Activated naive CD8-positive, alpha-beta T cell (primary cell): ENCODE measurements around the gene FAM13C.
A peak's percentile ranks its signal among the peaks of the same experiment; 100 is the strongest.

Source experiments
- H3K27ac Mint-ChIP-seq: one replicate; pipeline ENCODE4 v1.8.0; 2021; ENCODE audit warnings: mixed read lengths
- H3K27me3 Mint-ChIP-seq: one replicate; pipeline ENCODE4 v1.8.0; 2021; ENCODE audit warnings: mixed read lengths
- H3K36me3 Mint-ChIP-seq: one replicate; pipeline ENCODE4 v1.8.0; 2021; ENCODE audit warnings: mixed read lengths
- H3K4me1 Mint-ChIP-seq: one replicate; pipeline ENCODE4 v1.8.0; 2021; ENCODE audit warnings: low read depth, mixed read lengths
- H3K4me3 Mint-ChIP-seq: one replicate; pipeline ENCODE4 v1.8.0; 2021; ENCODE audit warnings: mild to moderate bottlenecking, mixed read lengths
- H3K9me3 Mint-ChIP-seq: one replicate; pipeline ENCODE4 v1.8.0; 2021; ENCODE audit warnings: low read depth, mixed read lengths

The FAM13C gene

DNA sequence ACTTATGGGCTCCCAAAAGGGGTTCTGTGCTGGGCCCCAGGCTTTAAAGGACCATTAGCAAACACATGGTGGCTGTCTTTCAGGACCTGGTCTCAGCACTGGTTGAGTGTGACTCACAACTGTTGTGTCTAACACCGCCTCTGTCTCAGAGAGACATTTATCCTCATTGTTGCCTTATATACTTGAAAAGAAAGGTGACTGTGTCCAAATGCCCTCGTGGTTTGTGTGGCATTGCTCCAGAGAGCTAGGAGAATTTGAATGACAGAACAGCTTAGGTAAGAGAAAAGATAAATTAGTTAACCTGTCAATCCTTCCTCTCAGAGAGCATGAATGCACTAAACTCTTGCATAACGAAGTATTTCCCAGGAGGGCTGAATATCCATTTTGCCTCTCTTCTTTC, 14.5 kb upstream of the FAM13C start:
- Mint-ChIP-seq H3K27ac (no peak overlapping the region), H3K27me3 (peaks cover 3% of the 10 kb centered on the region), H3K9me3 (no peaks in the 10 kb centered on the region), H3K36me3 (no peaks in the 10 kb centered on the region), H3K4me1 (no peaks in the 10 kb centered on the region), H3K4me3 (no peak overlapping the region)

DNA sequence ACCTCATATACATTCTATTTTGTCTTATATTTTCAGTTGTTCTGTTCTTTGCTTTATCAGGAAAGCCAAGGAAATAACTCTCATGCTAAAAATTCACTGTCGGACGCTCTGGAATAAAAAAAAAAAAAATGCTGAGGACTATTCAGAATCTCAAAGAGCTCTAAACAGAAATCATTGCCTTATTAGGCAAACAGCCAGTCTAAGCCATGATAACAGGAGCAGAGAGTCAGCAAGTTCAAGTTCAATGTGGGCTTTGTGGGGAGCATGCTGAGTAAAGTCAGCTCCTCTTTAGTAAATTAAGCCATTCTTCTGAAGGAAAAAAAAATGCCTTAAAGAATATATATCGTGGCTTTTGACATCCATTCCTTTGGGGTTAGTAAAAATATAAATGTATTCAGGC, 13.6 kb upstream of the FAM13C start:
- Mint-ChIP-seq H3K4me3 (no peak overlapping the region), H3K27ac (no peak overlapping the region), H3K36me3 (no peaks in the 10 kb centered on the region), H3K9me3 (no peaks in the 10 kb centered on the region), H3K4me1 (no peaks in the 10 kb centered on the region), H3K27me3 (peaks cover 3% of the 10 kb centered on the region)

DNA sequence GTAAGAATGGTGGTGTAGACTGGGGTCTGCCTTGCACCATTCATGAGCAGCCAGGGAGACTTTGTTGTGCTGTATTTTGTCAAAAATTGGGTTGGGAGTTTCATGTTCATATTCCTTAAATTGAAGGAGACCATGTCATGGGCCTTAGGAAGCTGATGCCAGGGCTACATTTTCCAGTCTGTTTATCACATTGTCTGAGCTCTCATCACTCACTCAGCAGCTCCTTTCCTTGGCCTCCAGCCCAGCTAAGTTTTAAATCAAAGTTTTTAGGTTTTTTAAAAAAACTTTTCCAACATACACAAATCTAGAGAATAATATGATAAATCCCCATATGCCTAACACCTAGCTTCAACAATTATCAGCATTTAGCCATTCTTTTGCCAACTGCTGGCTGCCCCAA, 12.6 kb upstream of the FAM13C start:
- no peaks in the 10 kb centered on the region for H3K9me3 Mint-ChIP-seq
- peaks cover 3% of the 10 kb centered on the region for H3K27me3 Mint-ChIP-seq
- H3K4me3 Mint-ChIP-seq, result no peak overlapping the region
- H3K36me3 Mint-ChIP-seq, result no peaks in the 10 kb centered on the region
- H3K27ac Mint-ChIP-seq, result no peak overlapping the region
- no peaks in the 10 kb centered on the region for H3K4me1 Mint-ChIP-seq

DNA sequence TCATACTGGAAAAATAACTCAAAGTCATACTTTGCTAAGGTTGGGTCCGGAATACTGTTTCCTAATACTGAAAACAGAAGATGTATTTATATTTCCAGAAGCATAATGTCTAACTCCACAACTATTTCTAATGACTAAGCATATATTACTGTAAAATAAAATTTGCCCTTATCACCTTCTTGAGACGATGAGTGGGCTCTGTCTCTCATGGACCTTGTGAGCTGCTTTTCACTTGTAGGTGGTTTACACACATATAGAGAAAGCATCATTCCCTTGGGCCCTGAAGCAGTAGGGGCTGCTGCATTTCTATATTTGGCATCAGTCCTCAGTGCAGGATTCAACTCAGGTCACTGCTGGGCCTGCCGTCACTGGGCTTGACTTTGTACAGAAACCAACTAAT, 10.7 kb upstream of the FAM13C start:
- peaks cover 3% of the 10 kb centered on the region for H3K27me3 Mint-ChIP-seq
- H3K9me3 Mint-ChIP-seq, result no peaks in the 10 kb centered on the region
- H3K4me1 Mint-ChIP-seq, result no peaks in the 10 kb centered on the region
- no peaks in the 10 kb centered on the region for H3K36me3 Mint-ChIP-seq
- H3K27ac Mint-ChIP-seq, result no peak overlapping the region
- H3K4me3 Mint-ChIP-seq, result no peak overlapping the region

DNA sequence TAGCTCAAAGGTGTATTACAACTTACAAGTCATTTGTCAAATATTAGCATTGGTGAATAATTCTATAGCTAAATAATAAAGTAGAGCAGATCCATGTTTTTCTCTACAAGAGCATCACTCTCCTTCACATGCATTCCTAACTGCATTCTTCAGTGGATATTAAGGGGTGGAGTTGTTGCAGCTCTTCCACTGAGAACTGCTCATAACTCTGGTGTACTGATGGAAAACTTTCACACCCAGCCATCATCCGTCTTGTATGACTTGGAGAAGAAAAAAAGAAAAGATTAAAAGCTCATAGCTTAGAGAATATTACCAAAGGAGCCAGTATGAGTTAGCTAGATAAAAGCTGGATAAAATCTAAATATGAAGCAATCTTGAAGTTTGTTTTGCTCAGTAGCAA, 10.2 kb upstream of the FAM13C start:
- Mint-ChIP-seq H3K36me3 (no peaks in the 10 kb centered on the region), H3K4me3 (no peak overlapping the region), H3K9me3 (no peaks in the 10 kb centered on the region), H3K27ac (no peak overlapping the region), H3K4me1 (no peaks in the 10 kb centered on the region), H3K27me3 (peaks cover 3% of the 10 kb centered on the region)

DNA sequence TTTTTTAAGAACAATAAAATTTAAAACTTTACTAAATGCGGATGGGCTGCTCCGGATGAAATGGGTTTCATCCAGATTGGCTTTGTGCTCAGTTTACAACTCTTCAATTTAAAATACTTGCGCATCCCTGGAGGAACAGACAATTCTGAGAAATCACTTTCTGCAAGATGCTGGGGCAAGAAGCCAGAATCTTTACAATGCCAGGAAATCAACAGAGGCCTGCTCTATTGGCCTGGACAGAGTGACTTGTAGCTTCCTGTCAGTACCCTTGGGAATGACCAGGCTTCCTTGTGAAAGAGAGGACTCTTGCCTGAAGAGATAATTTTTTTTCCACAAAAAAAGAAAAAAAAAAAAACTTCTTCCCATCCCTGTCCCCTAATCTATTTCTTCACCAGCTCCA, 3.9 kb upstream of the FAM13C start:
- Mint-ChIP-seq H3K4me1 (peaks cover 10% of the 10 kb centered on the region), H3K4me3 (no peak overlapping the region), H3K9me3 (no peaks in the 10 kb centered on the region), H3K27ac (no peak overlapping the region), H3K36me3 (no peaks in the 10 kb centered on the region), H3K27me3 (peaks cover 10% of the 10 kb centered on the region)

DNA sequence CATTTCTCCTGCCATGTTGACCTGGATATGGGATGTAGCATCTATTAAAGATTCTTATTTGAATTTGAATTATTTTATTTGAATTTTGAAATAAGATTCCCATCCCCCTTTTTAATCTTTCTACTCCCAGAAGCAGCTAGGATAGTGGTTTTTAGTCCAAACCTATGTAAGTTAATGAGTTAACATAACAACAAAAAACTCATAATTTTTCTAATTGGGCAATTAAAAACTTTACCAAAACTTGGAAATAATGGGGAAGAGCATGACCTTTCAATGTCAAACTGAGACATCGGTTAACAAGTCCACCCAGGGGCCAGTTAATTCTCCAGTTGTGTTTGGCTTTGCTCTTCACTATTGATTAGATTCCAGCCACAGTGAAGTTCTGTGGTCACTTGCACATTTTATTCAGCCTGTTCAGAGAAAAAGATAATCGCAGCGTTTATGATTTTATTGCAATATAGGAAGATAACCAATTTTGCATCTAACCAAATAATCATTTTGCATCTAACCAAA, 1.2 kb upstream of the FAM13C start:
- no peaks in the 10 kb centered on the region for H3K9me3 Mint-ChIP-seq
- H3K27me3 Mint-ChIP-seq, result peaks cover 15% of the 10 kb centered on the region
- H3K36me3 Mint-ChIP-seq, result no peaks in the 10 kb centered on the region
- no peak overlapping the region for H3K4me3 Mint-ChIP-seq
- peaks cover 10% of the 10 kb centered on the region for H3K4me1 Mint-ChIP-seq
- no peak overlapping the region for H3K27ac Mint-ChIP-seq

DNA sequence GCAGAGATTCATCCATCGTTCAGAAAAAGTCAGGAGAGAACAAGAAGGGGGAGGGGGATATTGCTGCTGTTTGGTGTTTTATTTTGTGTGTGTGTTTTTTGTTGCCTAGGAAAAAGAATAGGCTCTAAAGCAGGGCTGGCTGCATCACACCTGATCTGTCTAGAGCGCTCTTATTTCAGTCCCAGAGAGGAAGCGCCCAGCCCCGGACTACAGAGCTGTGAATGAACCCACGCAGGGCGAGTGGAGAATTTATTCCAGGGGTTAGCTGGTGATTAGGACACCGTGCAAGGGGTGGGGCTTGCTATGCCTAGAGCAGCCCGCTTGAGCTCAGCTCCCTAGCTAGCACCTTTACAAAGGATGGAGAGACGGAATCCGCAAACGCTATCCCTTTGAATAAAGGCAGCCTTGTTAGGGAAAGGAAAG, 621 bp upstream of the FAM13C start:
- peaks cover 10% of the 10 kb centered on the region for H3K4me1 Mint-ChIP-seq
- no peak overlapping the region for H3K27ac Mint-ChIP-seq
- H3K4me3 Mint-ChIP-seq, result peak overlapping the region; percentile 28
- peaks cover 17% of the 10 kb centered on the region for H3K27me3 Mint-ChIP-seq
- H3K9me3 Mint-ChIP-seq, result no peaks in the 10 kb centered on the region
- no peaks in the 10 kb centered on the region for H3K36me3 Mint-ChIP-seq

DNA sequence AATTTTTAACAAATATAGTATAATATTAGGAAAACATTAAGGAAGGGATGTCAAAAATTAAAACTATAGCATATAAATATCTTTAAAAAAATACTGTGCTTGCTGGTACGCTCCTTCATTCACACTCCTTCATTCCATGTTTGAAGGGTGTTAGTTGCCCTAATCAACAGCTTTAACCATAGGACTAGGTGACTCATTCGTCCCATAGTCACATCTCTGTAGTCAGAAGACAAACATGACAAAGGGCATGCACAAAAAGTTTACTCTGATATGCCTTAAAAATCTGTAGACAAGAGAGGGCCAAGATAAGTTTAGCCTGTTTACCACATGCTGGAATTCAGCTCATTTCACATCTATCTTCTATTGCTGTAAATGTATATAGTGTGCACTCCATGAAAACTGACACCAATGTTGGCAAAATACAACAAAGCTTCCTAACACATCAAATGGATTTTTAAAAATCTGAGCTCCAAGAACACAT, 646 bp downstream of the FAM13C start:
- Mint-ChIP-seq H3K27me3 (peaks cover 19% of the 10 kb centered on the region), H3K4me3 (peak overlapping the region; percentile 63), H3K9me3 (no peaks in the 10 kb centered on the region), H3K27ac (no peak overlapping the region), H3K4me1 (peaks cover 10% of the 10 kb centered on the region), H3K36me3 (no peaks in the 10 kb centered on the region)

DNA sequence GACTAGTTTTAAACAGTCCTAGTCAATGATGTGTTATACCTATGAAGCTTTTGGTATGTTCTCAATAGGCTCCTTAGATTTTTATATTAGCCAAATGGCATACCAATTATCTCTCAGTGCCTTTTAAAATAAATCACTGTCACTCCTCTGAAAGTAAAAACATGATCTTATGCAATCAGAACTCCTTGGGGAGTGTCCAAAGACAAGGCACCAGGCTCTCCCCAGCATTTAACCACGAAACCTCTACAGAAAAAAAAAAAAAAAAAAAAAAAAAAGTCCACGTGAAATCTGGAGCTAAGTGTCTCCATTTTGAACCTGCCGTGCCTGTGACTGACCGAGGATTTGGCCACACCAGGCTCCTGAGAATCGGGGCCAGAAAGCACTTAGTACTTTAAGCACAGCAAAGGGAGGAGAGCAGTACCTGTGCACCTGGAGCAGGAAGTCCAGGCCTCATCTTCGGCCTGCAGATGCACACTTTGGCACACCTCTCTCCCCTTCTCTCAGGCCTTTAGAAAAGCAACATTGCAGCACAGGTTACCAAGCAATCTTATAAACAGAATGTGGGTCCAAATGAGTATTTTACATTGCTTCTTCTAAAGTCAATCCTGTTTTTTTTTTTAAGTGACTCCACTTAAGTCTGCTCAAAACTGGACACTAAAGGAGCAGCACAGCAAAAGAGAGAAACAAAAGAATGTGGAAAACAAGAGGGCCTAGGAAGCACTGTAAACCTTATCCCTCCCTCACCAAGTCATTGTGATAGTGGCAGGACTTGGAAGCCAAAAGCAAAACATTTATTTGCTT, 1.5 kb downstream of the FAM13C start:
- no peaks in the 10 kb centered on the region for H3K9me3 Mint-ChIP-seq

DNA sequence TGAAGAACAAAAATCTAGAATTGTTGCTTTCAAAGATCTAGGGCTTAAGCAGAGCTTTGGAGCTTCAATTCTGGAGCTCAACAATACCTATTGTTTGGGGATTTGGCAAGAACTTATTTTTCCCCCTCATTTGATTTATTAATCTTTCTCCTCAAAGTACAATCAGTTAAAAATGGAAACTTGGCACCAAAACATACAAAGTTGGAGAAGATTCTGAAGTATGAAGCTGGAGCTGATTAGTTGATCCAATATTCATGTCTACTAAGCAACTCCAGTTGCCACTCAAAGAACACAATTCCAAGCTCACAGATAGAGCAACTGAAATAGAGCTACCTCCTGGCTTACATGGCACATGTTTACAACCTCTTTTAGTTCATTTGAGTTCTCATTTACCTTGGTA, 3.8 kb downstream of the FAM13C start:
- Mint-ChIP-seq H3K36me3 (no peaks in the 10 kb centered on the region), H3K4me3 (no peak overlapping the region), H3K27me3 (peaks cover 13% of the 10 kb centered on the region), H3K9me3 (no peaks in the 10 kb centered on the region), H3K4me1 (peaks cover 10% of the 10 kb centered on the region), H3K27ac (no peak overlapping the region)

More for the DNA sequence above, 1.5 kb downstream of the FAM13C start:
- no peak overlapping the region for H3K4me3 Mint-ChIP-seq
- H3K36me3 Mint-ChIP-seq, result no peaks in the 10 kb centered on the region
- peaks cover 19% of the 10 kb centered on the region for H3K27me3 Mint-ChIP-seq
- no peak overlapping the region for H3K27ac Mint-ChIP-seq
- peaks cover 10% of the 10 kb centered on the region for H3K4me1 Mint-ChIP-seq

DNA sequence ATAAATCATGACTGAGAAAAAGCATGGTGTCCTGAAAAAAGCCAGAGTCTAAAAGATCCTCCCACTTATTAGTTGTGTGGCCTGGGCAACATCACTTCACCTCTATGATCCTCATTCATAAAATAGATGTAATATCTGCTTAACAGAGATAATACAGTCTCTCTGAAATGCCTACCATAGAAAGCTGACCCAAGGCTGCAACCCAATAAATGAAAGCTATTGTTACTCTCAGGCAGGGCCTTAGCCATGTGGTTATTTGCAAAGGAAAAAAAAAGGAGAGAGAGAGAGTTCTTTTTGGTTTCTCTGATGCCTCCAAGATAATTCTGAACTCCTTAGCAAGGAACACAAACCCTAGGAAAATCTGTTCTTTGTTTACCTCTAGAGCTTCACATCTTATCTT, 7.9 kb downstream of the FAM13C start:
- H3K9me3 Mint-ChIP-seq, result peaks cover 3% of the 10 kb centered on the region
- H3K4me1 Mint-ChIP-seq, result no peaks in the 10 kb centered on the region
- H3K4me3 Mint-ChIP-seq, result no peak overlapping the region
- H3K36me3 Mint-ChIP-seq, result no peaks in the 10 kb centered on the region
- peaks cover 9% of the 10 kb centered on the region for H3K27me3 Mint-ChIP-seq
- H3K27ac Mint-ChIP-seq, result no peak overlapping the region

DNA sequence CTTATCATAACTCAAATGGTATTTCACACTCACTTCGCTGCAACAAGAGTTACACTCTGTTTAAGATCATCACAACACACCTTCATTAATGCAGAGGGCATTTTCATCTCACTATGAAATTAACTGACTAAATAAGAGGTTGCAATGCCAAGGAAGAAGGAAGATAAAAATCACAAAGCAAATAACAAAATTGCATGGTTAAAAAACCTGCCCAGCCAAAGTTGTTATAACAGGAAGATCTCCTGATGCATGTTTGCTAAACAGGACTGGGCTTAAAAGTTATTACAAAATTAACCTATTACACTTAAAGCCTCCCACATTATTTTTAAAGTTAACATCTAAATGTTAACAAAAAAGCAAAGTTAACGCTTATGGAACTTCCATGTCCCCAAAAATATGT, 11.8 kb downstream of the FAM13C start:
- Mint-ChIP-seq H3K27ac (no peak overlapping the region), H3K4me1 (no peaks in the 10 kb centered on the region), H3K9me3 (peaks cover 3% of the 10 kb centered on the region), H3K36me3 (no peaks in the 10 kb centered on the region), H3K4me3 (no peak overlapping the region), H3K27me3 (peaks cover 3% of the 10 kb centered on the region)

DNA sequence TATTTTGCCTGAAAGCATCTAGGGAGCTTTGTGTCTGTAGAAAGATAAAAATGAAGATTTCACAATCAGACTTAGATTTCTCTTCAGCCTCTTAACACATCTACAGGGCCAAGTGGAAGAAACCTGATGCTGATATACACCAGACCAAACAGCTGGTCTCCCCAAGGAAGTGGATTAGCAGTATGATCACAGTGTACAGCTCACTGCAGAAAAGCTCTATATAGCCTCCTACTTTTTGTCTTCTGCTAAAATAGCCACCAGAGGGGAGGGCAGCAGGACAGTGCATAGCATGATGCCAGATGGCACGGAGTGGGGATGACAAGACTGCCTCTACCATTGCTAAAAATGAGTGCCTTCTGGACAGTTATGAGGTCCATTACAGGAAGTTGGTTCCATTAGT, 16.0 kb downstream of the FAM13C start:
- Mint-ChIP-seq H3K9me3 (no peaks in the 10 kb centered on the region), H3K4me1 (no peaks in the 10 kb centered on the region), H3K36me3 (no peaks in the 10 kb centered on the region), H3K27ac (no peak overlapping the region), H3K4me3 (no peak overlapping the region), H3K27me3 (peaks cover 2% of the 10 kb centered on the region)

DNA sequence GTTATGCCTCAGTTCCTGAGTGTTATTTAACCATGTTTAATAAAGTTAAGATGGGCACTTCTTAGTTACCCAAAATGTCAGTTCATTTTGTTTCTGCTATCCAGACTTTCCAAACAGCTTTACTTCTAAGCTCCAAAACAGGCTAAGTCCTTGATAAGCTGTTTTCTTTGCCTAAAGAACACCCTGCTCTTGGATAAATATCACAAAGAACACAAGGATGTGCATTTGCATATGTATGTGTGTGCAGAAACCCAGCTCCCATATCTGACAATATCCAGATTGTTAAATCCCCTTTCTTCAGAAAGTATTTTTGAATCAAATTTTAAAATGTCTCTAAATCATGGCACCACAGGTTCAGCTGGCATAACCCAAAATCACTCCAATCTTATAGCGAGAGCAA, 19.6 kb downstream of the FAM13C start:
- no peak overlapping the region for H3K27ac Mint-ChIP-seq
- no peaks in the 10 kb centered on the region for H3K9me3 Mint-ChIP-seq
- no peaks in the 10 kb centered on the region for H3K36me3 Mint-ChIP-seq
- no peak overlapping the region for H3K4me3 Mint-ChIP-seq
- peaks cover 2% of the 10 kb centered on the region for H3K27me3 Mint-ChIP-seq
- H3K4me1 Mint-ChIP-seq, result no peaks in the 10 kb centered on the region

DNA sequence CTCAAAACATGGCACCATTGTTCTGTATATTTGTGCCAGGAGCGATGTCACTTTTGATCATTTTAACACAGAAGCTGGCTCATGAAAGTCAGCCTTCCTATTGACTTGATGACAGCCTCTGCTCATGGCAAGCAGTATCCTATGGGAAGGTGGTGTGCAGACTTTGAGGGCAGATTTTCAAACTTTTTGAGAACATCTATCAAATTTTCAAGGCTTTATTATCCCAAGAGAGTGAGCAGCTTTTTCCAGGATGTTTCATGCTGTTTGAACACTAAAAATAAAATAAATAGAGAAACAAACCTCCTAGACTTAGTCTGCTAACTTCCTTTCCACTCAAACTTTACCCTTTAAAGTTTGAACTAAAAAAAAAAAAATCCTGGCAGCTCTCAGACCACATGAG, 20.3 kb downstream of the FAM13C start:
- Mint-ChIP-seq H3K27me3 (peaks cover 2% of the 10 kb centered on the region), H3K4me1 (no peaks in the 10 kb centered on the region), H3K9me3 (no peaks in the 10 kb centered on the region), H3K36me3 (no peaks in the 10 kb centered on the region), H3K4me3 (no peak overlapping the region), H3K27ac (no peak overlapping the region)
